Measurements from ENCODE around the gene RO60. TPM values are rescaled to one million over a fixed set of nuclear protein-coding genes. Genes with fewer than 3 reads are reported as not detected.

Gene RO60
- total and polyA plus RNA-seq, 2 of the 4 experiments (the other 2 are of a cell fraction): 10.9 to 161 TPM

DNA sequence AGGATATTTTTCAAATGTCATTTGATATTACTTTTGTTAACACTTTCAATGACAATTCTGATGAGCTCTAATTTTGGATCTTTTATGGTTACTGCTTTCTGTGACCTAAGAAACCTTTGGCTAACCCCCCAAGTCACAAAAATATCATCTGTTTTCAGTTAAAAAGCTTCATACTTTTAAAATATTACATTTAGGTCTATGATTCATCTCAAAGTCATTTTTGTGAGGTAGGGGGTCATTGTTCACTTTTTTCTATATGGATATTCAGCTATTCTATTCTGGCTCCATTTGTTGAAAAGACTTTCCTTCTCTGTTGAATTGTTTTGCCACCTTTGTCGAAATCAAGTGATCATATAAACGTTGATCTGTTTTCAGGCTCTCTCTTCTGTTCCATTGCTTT is 45.0 kb upstream of the RO60 start:
- no peak overlapping the region for H2AFZ ChIP-seq (replicated peaks; ENCODE audit: low read length, poor library complexity)
- in situ Hi-C loops (cut with MboI; ENCODE audit: low sequenced_read_pairs) (no loop called here), dilution Hi-C loops (cut with HindIII; ENCODE audit: low sequenced_read_pairs, unreplicated experiment) (loop anchor here (25.0 kb wide), 2 partner anchors 202 to 527 kb away; partner anchors contain the start of gene RGS2), intact Hi-C loops (cut with micrococcal nuclease) (no loop called here)
- H3K9ac ChIP-seq (ENCODE audit: low read depth, low read length): no peak overlapping the region
- H3K36me3 ChIP-seq (ENCODE audit: control insufficient read depth, insufficient read depth, low read length): no peaks in the 10 kb centered on the region
- CTCF ChIA-PET: interaction anchor here (0.9 to 2.0 kb wide), 2 partner anchors 204 to 206 kb away, joined by 4 to 5 read pairs; no protein-coding TSS in a partner anchor
- no peak overlapping the region for H3K4me3 ChIP-seq (ENCODE audit: insufficient read depth, low read depth, low read length)
- H3K4me2 ChIP-seq (ENCODE audit: low read depth, low read length): no peak overlapping the region
- no peak overlapping the region for H3K56ac ChIP-seq (ENCODE audit: extremely low read depth, insufficient read depth, low read length)
- H3K4ac ChIP-seq (ENCODE audit: low read depth, low read length): no peak overlapping the region
- no peaks in the 10 kb centered on the region for H3K9me3 ChIP-seq (ENCODE audit: control insufficient read depth, insufficient read depth, low read length)
- no peak overlapping the region for H2AK9ac ChIP-seq (replicated peaks; ENCODE audit: low read depth, low read length, poor library complexity)
- peaks cover 2% of the 10 kb centered on the region for H3K4me1 ChIP-seq (ENCODE audit: control insufficient read depth, insufficient read depth, low read length)
- H3K23ac ChIP-seq (ENCODE audit: low read depth, low read length): no peak overlapping the region
- TF ChIP-seq RCOR1 (IDR thresholded peaks at IDR 0.05; ENCODE audit: insufficient replicate concordance, low read length) (no peak), RAD21 (IDR thresholded peaks at IDR 0.05; ENCODE audit: low read length) (no peak), MXI1 (IDR thresholded peaks at IDR 0.05; ENCODE audit: borderline replicate concordance, low read depth, low read length) (no peak)
- no peaks in the 10 kb centered on the region for H3K79me1 ChIP-seq (ENCODE audit: low read depth in 1 of 2, low read length in 2 of 2)
- no CpG with 5 or more reads among the region's 2 CpGs for WGBS, 2 experiments (ENCODE audit: extremely low coverage in 2 of 2, insufficient read length in 1 of 2)
- no peak overlapping the region for H2AK5ac ChIP-seq (ENCODE audit: low read depth, low read length)
- BruUV-seq (replicated peaks): no TSS peak
- no peak overlapping the region for H2BK15ac ChIP-seq (ENCODE audit: low read depth, low read length)
- no peak overlapping the region for H3K18ac ChIP-seq (ENCODE audit: low read depth, low read length)
- DNase-seq (no peak), ATAC-seq (ENCODE audit: low read depth) (no peak)
- H2BK120ac ChIP-seq (ENCODE audit: low read depth, low read length): no peak overlapping the region
- H4K8ac ChIP-seq (ENCODE audit: low read depth in 2 of 2, low read length in 2 of 2): no peak overlapping the region
- no peak overlapping the region for H3K27ac ChIP-seq (ENCODE audit: insufficient read depth, low read length)
- no peaks in the 10 kb centered on the region for H4K20me1 ChIP-seq (ENCODE audit: insufficient read depth, low read length)
- no peak overlapping the region for H2BK5ac ChIP-seq (ENCODE audit: low read depth, low read length, poor library complexity, severe bottlenecking)
- no peaks in the 10 kb centered on the region for H3K27me3 ChIP-seq (ENCODE audit: control insufficient read depth, insufficient read depth, low read length)
- no peak overlapping the region for H2BK20ac ChIP-seq (ENCODE audit: low read depth, low read length)
- H4K91ac ChIP-seq (ENCODE audit: insufficient read depth, low read depth, low read length): no peak overlapping the region
- H3K14ac ChIP-seq (replicated peaks; ENCODE audit: low read depth, low read length): no peak overlapping the region
- no peaks in the 10 kb centered on the region for H3K9me1 ChIP-seq (ENCODE audit: insufficient read depth, low read length)
- H4K5ac ChIP-seq (ENCODE audit: low read depth, low read length): no peak overlapping the region
- POLR2A ChIA-PET (ENCODE audit: unreplicated experiment): no interaction called here
